CD8-positive, alpha-beta memory T cell (primary cell): ENCODE results near the gene CRYBB2. TPM values are rescaled to one million over a fixed set of nuclear protein-coding genes. Genes with fewer than 3 reads are reported as not detected.
"Not testable (repeated sequence)": the region's sequence is repeated elsewhere in the genome, so short reads cannot be mapped to it uniquely, and the experiment has no call there.

Experiments used
- CTCF ChIA-PET: fragments of 350-600 bp; sonication (Branson Sonifier 250); formaldehyde crosslinking; loops from one replicate; lab custom pipeline; 2021; ENCODE audit warnings: antibody characterized with exemption; lab: Charles Lee
- POLR2A ChIA-PET: fragments of 350-600 bp; sonication (Branson Sonifier 250); formaldehyde crosslinking; loops from one replicate; lab custom pipeline; 2021; ENCODE audit warnings: antibody characterized with exemption; lab: Charles Lee
- DNase-seq, 5 donors: peaks; one replicate each; pipeline versions ENCODE4 v3.0.0 to v3.0.0-alpha.2; 2020 to 2022; ENCODE audit warnings: mixed read lengths in 1 of 5
- H3K27ac ChIP-seq: one replicate; pipeline ENCODE4 v1.7.0; 2013; ENCODE audit warnings: low read depth, mild to moderate bottlenecking, low read length, moderate library complexity
- H3K27me3 ChIP-seq: 2 replicates; pipeline ENCODE4 v1.7.0; 2013; ENCODE audit warnings: low read length, mild to moderate bottlenecking; ENCODE audit not compliant: insufficient read depth, poor library complexity, severe bottlenecking
- H3K36me3 ChIP-seq: 2 replicates; pipeline ENCODE4 v1.7.0; 2013; ENCODE audit warnings: mild to moderate bottlenecking, low read length, moderate library complexity; ENCODE audit not compliant: insufficient read depth
- H3K4me1 ChIP-seq: 2 replicates; pipeline ENCODE4 v1.7.0; 2013; ENCODE audit warnings: mild to moderate bottlenecking, low read length, moderate library complexity; ENCODE audit not compliant: insufficient read depth
- H3K4me3 ChIP-seq: 2 replicates; pipeline ENCODE4 v1.7.0; 2013; ENCODE audit warnings: mild to moderate bottlenecking, low read length
- H3K9me3 ChIP-seq: 2 replicates; pipeline ENCODE4 v1.7.0; 2013; ENCODE audit warnings: mild to moderate bottlenecking, low read length
- H3K27ac Mint-ChIP-seq, 8 donors: one replicate each; pipeline ENCODE4 v1.8.0; 2020 to 2021; ENCODE audit warnings: mixed read lengths in 8 of 8, mild to moderate bottlenecking in 6 of 8, inconsistent platforms in 3 of 8, moderate library complexity in 3 of 8
- H3K27me3 Mint-ChIP-seq, 2 donors: one replicate each; pipeline ENCODE4 v1.8.0; 2020 to 2021; ENCODE audit warnings: mixed read lengths in 2 of 2, mild to moderate bottlenecking in 1 of 2, moderate library complexity in 1 of 2
- H3K36me3 Mint-ChIP-seq, 3 donors: one replicate each; pipeline ENCODE4 v1.8.0; 2020 to 2021; ENCODE audit warnings: mixed read lengths in 3 of 3, inconsistent platforms in 1 of 3, mild to moderate bottlenecking in 1 of 3
- H3K4me1 Mint-ChIP-seq, 3 donors: one replicate each; pipeline ENCODE4 v1.8.0; 2020 to 2021; ENCODE audit warnings: mixed read lengths in 3 of 3, inconsistent platforms in 1 of 3, mild to moderate bottlenecking in 1 of 3
- H3K4me3 Mint-ChIP-seq, 7 donors: one replicate each; pipeline ENCODE4 v1.8.0; 2020 to 2021; ENCODE audit warnings: mixed read lengths in 7 of 7, mild to moderate bottlenecking in 6 of 7, moderate library complexity in 4 of 7, inconsistent platforms in 2 of 7
- H3K9me3 Mint-ChIP-seq, 5 donors: one replicate each; pipeline ENCODE4 v1.8.0; 2020 to 2022; ENCODE audit warnings: mixed read lengths in 5 of 5, mild to moderate bottlenecking in 3 of 5, moderate library complexity in 2 of 5, inconsistent platforms in 1 of 5
- polyA plus RNA-seq: library from polyadenylated mRNA; unstranded; fragments of 300-500 nt; fragmentation: Illumina TruSeq; gene quantifications from one replicate; pipeline ENCODE4 v1.2.3, GENCODE V29; 2021
- total RNA-seq, 2 experiments: library from RNA; stranded (reverse); gene quantifications; one replicate each; pipeline ENCODE4 v1.2.3, GENCODE V29; 2021

Gene CRYBB2
- total and polyA plus RNA-seq, 3 experiments from 2014 or later: not detected

- ChIA-PET POLR2A (no interaction called here), CTCF (no interaction called here)
- no peaks in the 10 kb centered on the region for H3K4me1 ChIP-seq
Measured at GRCh38 chr22:25177226-25177625, 42.2 kb upstream of the CRYBB2 start.

DNA sequence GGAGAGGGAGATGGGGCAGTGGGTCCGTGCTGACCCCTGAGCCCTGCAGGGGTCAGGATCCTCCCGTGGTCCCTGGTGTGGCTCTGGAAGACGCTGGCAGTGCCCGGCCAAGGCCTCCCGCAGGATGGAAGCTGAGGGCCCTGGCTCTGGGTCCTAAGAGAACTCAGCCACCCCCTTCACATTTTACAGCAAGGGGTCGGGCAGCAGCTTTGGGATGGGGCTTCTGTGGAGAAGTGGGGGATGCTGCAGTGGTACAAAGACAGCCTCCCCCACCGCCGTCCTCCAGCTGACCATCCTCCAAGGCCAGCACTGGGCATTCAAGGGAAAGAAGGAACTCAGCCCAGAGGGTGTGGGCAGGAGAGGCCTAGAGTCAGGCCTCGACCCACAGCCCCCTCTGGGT is 41.5 kb upstream of the CRYBB2 start:
- DNase-seq: no peak
- H3K36me3 Mint-ChIP-seq: peaks cover 9 to 57% (median 14%) of the 10 kb centered on the region in 3 donors
- Histone ChIP-seq H3K4me3 (no peak overlapping the region), H3K9me3 (no peaks in the 10 kb centered on the region), H3K4me1 (no peaks in the 10 kb centered on the region), H3K27ac (no peak overlapping the region), H3K36me3 (no peaks in the 10 kb centered on the region), H3K27me3 (no peaks in the 10 kb centered on the region)
- ChIA-PET POLR2A (no interaction called here), CTCF (no interaction called here)
- H3K4me3 Mint-ChIP-seq: no peak overlapping the region
- no peaks in the 10 kb centered on the region for H3K4me1 Mint-ChIP-seq
- no peak overlapping the region for H3K27ac Mint-ChIP-seq
- H3K9me3 Mint-ChIP-seq: peaks cover 0 to 7% (median 0%) of the 10 kb centered on the region in 5 donors
- peaks cover 0 to 1% of the 10 kb centered on the region in 2 donors for H3K27me3 Mint-ChIP-seq

More at GRCh38 chr22:25177226-25177625, 42.2 kb upstream of the CRYBB2 start:
- H3K36me3 Mint-ChIP-seq: peaks cover 9 to 56% (median 14%) of the 10 kb centered on the region in 3 donors
- Histone ChIP-seq H3K27ac (no peak overlapping the region), H3K4me3 (no peak overlapping the region), H3K9me3 (no peaks in the 10 kb centered on the region), H3K27me3 (no peaks in the 10 kb centered on the region), H3K36me3 (no peaks in the 10 kb centered on the region)
- no peak overlapping the region for H3K27ac Mint-ChIP-seq
- H3K4me1 Mint-ChIP-seq: no peaks in the 10 kb centered on the region
- DNase-seq: no peak
- peaks cover 0 to 1% of the 10 kb centered on the region in 2 donors for H3K27me3 Mint-ChIP-seq
- peaks cover 0 to 7% (median 0%) of the 10 kb centered on the region in 5 donors for H3K9me3 Mint-ChIP-seq
- H3K4me3 Mint-ChIP-seq: no peak overlapping the region

DNA sequence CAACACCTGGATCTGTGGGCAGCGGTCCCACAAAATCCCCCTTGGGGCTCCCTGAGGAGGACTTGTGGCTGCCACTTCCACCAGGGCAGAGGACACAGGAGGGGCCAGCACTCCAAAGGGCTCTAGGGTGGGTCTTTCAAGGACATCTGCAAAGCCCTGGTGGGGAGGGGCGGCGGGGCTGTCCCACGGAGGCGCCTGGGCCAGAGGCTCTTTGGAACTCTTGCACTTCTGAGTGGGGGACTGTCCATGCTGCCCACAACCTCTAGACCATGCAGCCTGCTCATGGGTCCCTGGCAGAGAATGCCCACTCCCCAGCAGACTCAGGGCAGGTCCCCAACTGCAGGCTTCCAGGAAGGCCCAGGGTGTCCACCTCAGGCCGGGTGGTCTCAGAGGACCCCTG is 41.1 kb upstream of the CRYBB2 start:
- POLR2A ChIA-PET, H3K9me3 ChIP-seq, H3K4me1 Mint-ChIP-seq, H3K27ac ChIP-seq, CTCF ChIA-PET, H3K27me3 ChIP-seq, H3K4me1 ChIP-seq, H3K27me3 Mint-ChIP-seq, DNase-seq, H3K36me3 ChIP-seq, H3K9me3 Mint-ChIP-seq, H3K4me3 ChIP-seq: not testable (repeated sequence)
- H3K4me3 Mint-ChIP-seq: peak overlapping the region in 6 of 7 donors; percentile 52 to 72 (median 64)
- H3K27ac Mint-ChIP-seq: peak overlapping the region in 1 of 8 donors; percentile 64
- H3K36me3 Mint-ChIP-seq: peaks cover 9 to 57% (median 14%) of the 10 kb centered on the region in 3 donors

- Mint-ChIP-seq H3K36me3 (peaks cover 10 to 59% (median 14%) of the 10 kb centered on the region in 3 donors), H3K4me3 (peak overlapping the region in 2 of 7 donors; percentile 26 to 29)
- H3K4me1 Mint-ChIP-seq, H3K9me3 Mint-ChIP-seq, POLR2A ChIA-PET, H3K27me3 Mint-ChIP-seq, H3K4me3 ChIP-seq, H3K27ac Mint-ChIP-seq, H3K27ac ChIP-seq, H3K4me1 ChIP-seq, H3K27me3 ChIP-seq, H3K9me3 ChIP-seq, CTCF ChIA-PET, H3K36me3 ChIP-seq: not testable (repeated sequence)
- peak in 2 of 5 donors; percentile 6 to 52 for DNase-seq
Measured at GRCh38 chr22:25178869-25179631, 40.4 kb upstream of the CRYBB2 start.

- Mint-ChIP-seq H3K9me3 (peaks cover 0 to 7% (median 0%) of the 10 kb centered on the region in 5 donors), H3K36me3 (peaks cover 11 to 48% (median 20%) of the 10 kb centered on the region in 3 donors), H3K27me3 (peaks cover 0 to 1% of the 10 kb centered on the region in 2 donors), H3K27ac (peak overlapping the region in 2 of 8 donors; percentile 29 to 71), H3K4me3 (peak overlapping the region in 1 of 7 donors; percentile 38), H3K4me1 (no peaks in the 10 kb centered on the region)
- no peaks in the 10 kb centered on the region for H3K36me3 ChIP-seq
- H3K27me3 ChIP-seq: no peaks in the 10 kb centered on the region
- no peaks in the 10 kb centered on the region for H3K9me3 ChIP-seq
- ChIA-PET POLR2A (interaction anchor here (0.7 kb wide), 1 partner anchor 101 kb away, joined by 3 read pairs; no protein-coding TSS in a partner anchor), CTCF (interaction anchor here (1.0 kb wide), 1 partner anchor 20 kb away, joined by 3 read pairs; no protein-coding TSS in a partner anchor)
- no peak for DNase-seq
- H3K4me1 ChIP-seq: no peaks in the 10 kb centered on the region
- no peak overlapping the region for H3K4me3 ChIP-seq
- H3K27ac ChIP-seq: no peak overlapping the region
Measured at GRCh38 chr22:25182131-25183110, 37.0 kb upstream of the CRYBB2 start.

- Histone ChIP-seq H3K36me3 (no peaks in the 10 kb centered on the region), H3K27me3 (no peaks in the 10 kb centered on the region), H3K4me3 (no peak overlapping the region), H3K4me1 (no peaks in the 10 kb centered on the region), H3K9me3 (no peaks in the 10 kb centered on the region), H3K27ac (no peak overlapping the region)
- Mint-ChIP-seq H3K9me3 (peaks cover 0 to 7% (median 0%) of the 10 kb centered on the region in 5 donors), H3K27me3 (peaks cover 0 to 1% of the 10 kb centered on the region in 2 donors), H3K4me1 (no peaks in the 10 kb centered on the region), H3K4me3 (no peak overlapping the region), H3K27ac (peak overlapping the region in 1 of 8 donors; percentile 43), H3K36me3 (peaks cover 10 to 44% (median 19%) of the 10 kb centered on the region in 3 donors)
- ChIA-PET POLR2A (no interaction called here), CTCF (interaction anchor here (1.2 kb wide), 1 partner anchor 73 kb away, joined by 3 read pairs; no protein-coding TSS in a partner anchor)
- no peak for DNase-seq
Measured at GRCh38 chr22:25183949-25184619, 35.4 kb upstream of the CRYBB2 start.

- Mint-ChIP-seq H3K27ac (no peak overlapping the region), H3K9me3 (no peaks in the 10 kb centered on the region), H3K27me3 (peaks cover 0 to 1% of the 10 kb centered on the region in 2 donors), H3K4me3 (no peak overlapping the region), H3K36me3 (peaks cover 0 to 43% (median 18%) of the 10 kb centered on the region in 3 donors), H3K4me1 (no peaks in the 10 kb centered on the region)
- ChIA-PET CTCF (interaction anchor here (2.5 kb wide), 1 partner anchor 16 kb away, joined by 7 read pairs; no protein-coding TSS in a partner anchor), POLR2A (no interaction called here)
- H3K9me3 ChIP-seq: no peaks in the 10 kb centered on the region
- no peaks in the 10 kb centered on the region for H3K27me3 ChIP-seq
- H3K4me3 ChIP-seq: no peak overlapping the region
- H3K27ac ChIP-seq: no peak overlapping the region
- H3K36me3 ChIP-seq: no peaks in the 10 kb centered on the region
- DNase-seq: no peak
- no peaks in the 10 kb centered on the region for H3K4me1 ChIP-seq
Measured at GRCh38 chr22:25186140-25186539, 33.3 kb upstream of the CRYBB2 start.
